Tibial nerve (tissue), 4 donors: ENCODE measurements around the gene FDPS.

Experiments used
- CTCF ChIP-seq, 5 experiments: fragments of 200-600 bp in 3 of 5; fragments of 450-650 bp in 2 of 5; sonication (generic) in 3 of 5; IDR thresholded peaks; one replicate each; pipeline ENCODE4 v1.5.1; 2016 to 2019; ENCODE audit warnings: antibody characterized with exemption in 5 of 5, mild to moderate bottlenecking in 3 of 5, moderate library complexity in 2 of 5
- EP300 ChIP-seq, 2 donors: sonication (generic); formaldehyde crosslinking; IDR thresholded peaks; one replicate each; pipeline ENCODE4 v1.6.1; 2017; ENCODE audit warnings: antibody characterized with exemption in 2 of 2, mild to moderate bottlenecking in 1 of 2

- TF ChIP-seq EP300 (IDR thresholded peaks at IDR 0.05): no peak
- TF ChIP-seq CTCF (IDR thresholded peaks at IDR 0.05): no peak
These were observed 29.9 kb upstream of the FDPS start for GRCh38 chr1:155278689-155279160.
